Lower lobe of right lung (tissue), 2 donors: ENCODE data around the gene VAV2. TPM values are rescaled to one million over a fixed set of nuclear protein-coding genes. Genes with fewer than 3 reads are reported as not detected.

ENCODE experiments used
- ATAC-seq, 2 donors: fragments of 200-7000 bp; cut with Tn5 transposase; one replicate each; pipeline ENCODE4 v1.9.1; 2020 to 2022; ENCODE audit warnings: mild to moderate bottlenecking in 2 of 2, moderate library complexity in 2 of 2
- DNase-seq: peaks from one replicate; pipeline ENCODE4 v3.0.0-alpha.2; 2020
- H3K27ac ChIP-seq: fragments of 200-600 bp; one replicate; pipeline ENCODE4 v1.8.0; 2022
- H3K27me3 ChIP-seq: fragments of 200-600 bp; one replicate; pipeline ENCODE4 v1.8.0; 2022; ENCODE audit warnings: low read depth
- H3K36me3 ChIP-seq: fragments of 200-600 bp; one replicate; pipeline ENCODE4 v1.8.0; 2022; ENCODE audit warnings: mild to moderate bottlenecking
- H3K4me1 ChIP-seq: fragments of 200-600 bp; one replicate; pipeline ENCODE4 v1.8.0; 2022
- H3K4me3 ChIP-seq: fragments of 200-600 bp; one replicate; pipeline ENCODE4 v1.8.0; 2022; ENCODE audit warnings: mild to moderate bottlenecking
- H3K9me3 ChIP-seq: fragments of 200-600 bp; one replicate; pipeline ENCODE4 v1.8.0; 2022
- intact Hi-C: fragments of 100-400 bp; cut with DNase I; formaldehyde crosslinking; loops from one replicate; pipeline ENCODE4 v1.11.0; 2022
- total RNA-seq: library from RNA; stranded (reverse); fragmentation: NEBNext Ultra II Directional; extraction: Animal tissue kit (Norgen Biotek cat#: 25700); gene quantifications from one replicate; pipeline ENCODE4 v1.2.1, GENCODE V29; 2021
- TF ChIP-seq, protein P1 (sequence below): fragments of 200-600 bp; IDR thresholded peaks from one replicate; pipeline ENCODE4 v1.8.0; 2022; ENCODE audit warnings: antibody characterized with exemption, mild to moderate bottlenecking
- donor health status: DM: no; HTN: yes; CAD: no; lungs with severe emphysema.

Gene VAV2
- total RNA-seq, 1 donor from 2014 or later, result 26.9 TPM

- no peaks in the 10 kb centered on the region for H3K9me3 ChIP-seq
- H3K4me1 ChIP-seq, result peaks cover 18% of the 10 kb centered on the region
- no peak overlapping the region for H3K27ac ChIP-seq
- no peak overlapping the region for H3K4me3 ChIP-seq
- H3K36me3 ChIP-seq, result no peaks in the 10 kb centered on the region
- DNase-seq, result no peak
- TF ChIP-seq, protein P1, sequence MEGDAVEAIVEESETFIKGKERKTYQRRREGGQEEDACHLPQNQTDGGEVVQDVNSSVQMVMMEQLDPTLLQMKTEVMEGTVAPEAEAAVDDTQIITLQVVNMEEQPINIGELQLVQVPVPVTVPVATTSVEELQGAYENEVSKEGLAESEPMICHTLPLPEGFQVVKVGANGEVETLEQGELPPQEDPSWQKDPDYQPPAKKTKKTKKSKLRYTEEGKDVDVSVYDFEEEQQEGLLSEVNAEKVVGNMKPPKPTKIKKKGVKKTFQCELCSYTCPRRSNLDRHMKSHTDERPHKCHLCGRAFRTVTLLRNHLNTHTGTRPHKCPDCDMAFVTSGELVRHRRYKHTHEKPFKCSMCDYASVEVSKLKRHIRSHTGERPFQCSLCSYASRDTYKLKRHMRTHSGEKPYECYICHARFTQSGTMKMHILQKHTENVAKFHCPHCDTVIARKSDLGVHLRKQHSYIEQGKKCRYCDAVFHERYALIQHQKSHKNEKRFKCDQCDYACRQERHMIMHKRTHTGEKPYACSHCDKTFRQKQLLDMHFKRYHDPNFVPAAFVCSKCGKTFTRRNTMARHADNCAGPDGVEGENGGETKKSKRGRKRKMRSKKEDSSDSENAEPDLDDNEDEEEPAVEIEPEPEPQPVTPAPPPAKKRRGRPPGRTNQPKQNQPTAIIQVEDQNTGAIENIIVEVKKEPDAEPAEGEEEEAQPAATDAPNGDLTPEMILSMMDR, result no peak
- intact Hi-C loops, result no loop called here
- no peaks in the 10 kb centered on the region for H3K27me3 ChIP-seq
- ATAC-seq, result no peak
Measured at GRCh38 chr9:133870598-133871595, 121.2 kb downstream of the VAV2 start.

- intact Hi-C loops, result no loop called here
- ATAC-seq (no peak), DNase-seq (no peak)
- H3K27me3 ChIP-seq, result no peaks in the 10 kb centered on the region
- no peak overlapping the region for H3K27ac ChIP-seq
- TF ChIP-seq, protein P1, result no peak
- no peaks in the 10 kb centered on the region for H3K36me3 ChIP-seq
- H3K4me3 ChIP-seq, result no peak overlapping the region
- H3K4me1 ChIP-seq, result peaks cover 18% of the 10 kb centered on the region
- no peaks in the 10 kb centered on the region for H3K9me3 ChIP-seq
Measured at GRCh38 chr9:133869674-133870405, 122.3 kb downstream of the VAV2 start.

GRCh38 chr9:133868203-133868602 is 123.9 kb downstream of the VAV2 start:
- Histone ChIP-seq H3K27me3 (no peaks in the 10 kb centered on the region), H3K4me1 (peaks cover 19% of the 10 kb centered on the region), H3K36me3 (no peaks in the 10 kb centered on the region), H3K4me3 (no peak overlapping the region), H3K27ac (no peak overlapping the region), H3K9me3 (no peaks in the 10 kb centered on the region)
- ATAC-seq (no peak), DNase-seq (no peak)
- TF ChIP-seq, protein P1, result no peak
- intact Hi-C loops, result no loop called here

DNA sequence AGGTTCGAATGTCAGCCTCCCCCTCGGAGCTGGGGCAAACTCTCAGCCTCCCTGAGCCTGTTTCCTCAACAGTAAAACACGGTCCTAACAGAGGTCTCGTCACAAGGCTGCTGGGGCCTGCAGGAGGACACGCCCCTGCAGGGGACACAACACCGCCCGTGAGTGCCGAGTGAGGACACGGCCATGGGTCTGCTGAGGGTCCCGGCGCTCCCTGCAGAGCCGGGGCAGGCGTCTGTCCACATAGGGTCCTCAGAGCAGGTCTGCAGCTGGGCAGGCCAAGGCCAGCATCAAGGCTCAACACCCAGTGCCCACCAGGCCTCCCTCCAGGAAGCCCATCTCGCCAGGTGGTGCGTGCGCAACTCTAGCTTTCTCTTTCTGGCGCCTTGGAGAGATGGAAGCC is 125.2 kb downstream of the VAV2 start:
- H3K9me3 ChIP-seq, result no peaks in the 10 kb centered on the region
- peaks cover 29% of the 10 kb centered on the region for H3K4me1 ChIP-seq
- no peak overlapping the region for H3K4me3 ChIP-seq
- no peak overlapping the region for H3K27ac ChIP-seq
- H3K36me3 ChIP-seq, result no peaks in the 10 kb centered on the region
- ATAC-seq (no peak), DNase-seq (no peak)
- TF ChIP-seq, protein P1, result no peak
- no peaks in the 10 kb centered on the region for H3K27me3 ChIP-seq
- intact Hi-C loops, result no loop called here

- intact Hi-C loops, result no loop called here
Measured at GRCh38 chr9:133864011-133864410, 128.1 kb downstream of the VAV2 start.

More at GRCh38 chr9:133864011-133864410, 128.1 kb downstream of the VAV2 start:
- Histone ChIP-seq H3K4me1 (peaks cover 23% of the 10 kb centered on the region), H3K36me3 (no peaks in the 10 kb centered on the region), H3K27ac (peak overlapping the region; percentile 80), H3K9me3 (no peaks in the 10 kb centered on the region), H3K27me3 (no peaks in the 10 kb centered on the region), H3K4me3 (no peak overlapping the region)
- no peak for ATAC-seq
- TF ChIP-seq, protein P1, result no peak
- no peak for DNase-seq
